Loucy (cell line): ENCODE data around the gene KRT2.

Experiments used
- CTCF ChIP-seq: fragments of 200-600 bp; sonication (generic); conservative IDR thresholded peaks from 2 replicates; pipeline ENCODE4 v1.5.1; 2014; ENCODE audit warnings: mild to moderate bottlenecking, antibody characterized with exemption, low read length
- EZH2phosphoT487 ChIP-seq: fragments of 200-600 bp; IDR thresholded peaks from 2 replicates; pipeline ENCODE4 v1.6.1; 2018; ENCODE audit warnings: antibody characterized with exemption, mild to moderate bottlenecking, moderate library complexity, borderline replicate concordance

GRCh38 chr12:52685406-52685890, 33.4 kb upstream of the KRT2 start:
- TF ChIP-seq CTCF (no peak), EZH2phosphoT487 (no peak)
